ENCODE measurements around the gene ACER1.

Gene ACER1

DNA sequence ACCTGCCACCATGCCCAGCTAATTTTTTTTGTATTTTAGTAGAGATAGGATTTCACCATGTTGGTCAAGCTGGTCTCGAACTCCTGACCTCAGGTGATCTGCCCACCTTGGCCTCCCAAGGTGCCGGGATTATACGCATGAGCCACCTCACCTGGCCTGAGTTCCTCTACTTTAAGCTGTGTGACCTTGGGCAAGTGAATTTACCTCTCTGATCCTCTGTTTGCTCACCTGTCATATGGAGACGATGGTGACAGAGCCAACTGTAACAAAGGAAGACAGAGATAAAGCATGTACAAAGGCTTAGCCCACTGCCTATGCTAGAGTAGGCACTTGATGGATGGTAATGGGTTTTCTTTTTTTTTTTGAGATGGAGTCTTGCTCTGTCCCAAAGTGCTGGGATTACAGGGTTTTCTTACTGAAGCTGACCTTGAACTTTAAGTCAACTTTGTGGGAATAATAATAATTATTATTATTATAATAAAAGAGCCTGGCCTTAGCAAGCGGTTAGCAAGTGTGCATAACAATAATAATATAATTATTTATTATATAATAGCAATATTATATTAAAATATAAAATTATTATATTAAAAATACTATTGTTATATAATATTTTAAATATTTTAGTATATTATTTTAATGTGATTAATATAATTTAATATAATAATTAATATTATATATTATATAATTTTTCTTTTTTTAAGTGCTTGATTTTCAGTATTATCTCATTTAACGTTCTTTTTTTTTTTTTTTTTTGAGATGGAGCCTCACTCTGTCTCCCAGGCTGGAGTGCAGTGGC is 1.3 kb upstream of the ACER1 start:
- DNase-seq: no peak
- Histone ChIP-seq H3K27ac (no peak overlapping the region), H3K36me3 (no peaks in the 10 kb centered on the region), H3K9me3 (no peaks in the 10 kb centered on the region), H3K4me1 (no peaks in the 10 kb centered on the region), H3K4me3 (no peak overlapping the region), H3K27me3 (peaks cover 0 to 21% of the 10 kb centered on the region in 2 donors)
- intact Hi-C loops (cut with DNase I; ENCODE audit: low total_unique reads): no loop called here
- TF ChIP-seq, protein P1, sequence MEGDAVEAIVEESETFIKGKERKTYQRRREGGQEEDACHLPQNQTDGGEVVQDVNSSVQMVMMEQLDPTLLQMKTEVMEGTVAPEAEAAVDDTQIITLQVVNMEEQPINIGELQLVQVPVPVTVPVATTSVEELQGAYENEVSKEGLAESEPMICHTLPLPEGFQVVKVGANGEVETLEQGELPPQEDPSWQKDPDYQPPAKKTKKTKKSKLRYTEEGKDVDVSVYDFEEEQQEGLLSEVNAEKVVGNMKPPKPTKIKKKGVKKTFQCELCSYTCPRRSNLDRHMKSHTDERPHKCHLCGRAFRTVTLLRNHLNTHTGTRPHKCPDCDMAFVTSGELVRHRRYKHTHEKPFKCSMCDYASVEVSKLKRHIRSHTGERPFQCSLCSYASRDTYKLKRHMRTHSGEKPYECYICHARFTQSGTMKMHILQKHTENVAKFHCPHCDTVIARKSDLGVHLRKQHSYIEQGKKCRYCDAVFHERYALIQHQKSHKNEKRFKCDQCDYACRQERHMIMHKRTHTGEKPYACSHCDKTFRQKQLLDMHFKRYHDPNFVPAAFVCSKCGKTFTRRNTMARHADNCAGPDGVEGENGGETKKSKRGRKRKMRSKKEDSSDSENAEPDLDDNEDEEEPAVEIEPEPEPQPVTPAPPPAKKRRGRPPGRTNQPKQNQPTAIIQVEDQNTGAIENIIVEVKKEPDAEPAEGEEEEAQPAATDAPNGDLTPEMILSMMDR (IDR thresholded peaks at IDR 0.05): no peak

DNA sequence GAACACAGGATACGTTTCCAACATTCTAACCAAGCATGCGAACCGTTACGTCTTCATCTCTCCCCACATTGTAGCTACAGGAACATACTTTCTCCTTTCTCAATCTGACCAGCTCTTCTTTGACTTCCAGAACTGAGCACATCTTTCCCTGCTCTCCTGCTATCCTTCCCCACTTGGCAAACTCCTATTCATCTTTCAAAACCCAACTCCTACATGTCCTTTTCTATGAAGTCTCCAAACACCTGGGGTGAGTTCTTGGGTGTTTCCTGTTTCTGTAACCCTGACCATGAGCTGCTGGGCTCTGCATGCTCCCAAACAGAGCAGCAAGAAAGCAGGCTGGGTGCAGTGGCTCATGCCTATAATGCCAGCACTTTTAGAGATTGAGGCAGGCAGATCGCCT is 6.6 kb downstream of the ACER1 start:
- Histone ChIP-seq H3K4me1 (no peaks in the 10 kb centered on the region), H3K36me3 (no peaks in the 10 kb centered on the region), H3K27ac (no peak overlapping the region), H3K27me3 (peaks cover 0 to 22% of the 10 kb centered on the region in 2 donors), H3K4me3 (no peak overlapping the region), H3K9me3 (no peaks in the 10 kb centered on the region)
- intact Hi-C loops (cut with DNase I; ENCODE audit: low total_unique reads): no loop called here
- DNase-seq: no peak
- TF ChIP-seq, protein P1 (IDR thresholded peaks at IDR 0.05): no peak

DNA sequence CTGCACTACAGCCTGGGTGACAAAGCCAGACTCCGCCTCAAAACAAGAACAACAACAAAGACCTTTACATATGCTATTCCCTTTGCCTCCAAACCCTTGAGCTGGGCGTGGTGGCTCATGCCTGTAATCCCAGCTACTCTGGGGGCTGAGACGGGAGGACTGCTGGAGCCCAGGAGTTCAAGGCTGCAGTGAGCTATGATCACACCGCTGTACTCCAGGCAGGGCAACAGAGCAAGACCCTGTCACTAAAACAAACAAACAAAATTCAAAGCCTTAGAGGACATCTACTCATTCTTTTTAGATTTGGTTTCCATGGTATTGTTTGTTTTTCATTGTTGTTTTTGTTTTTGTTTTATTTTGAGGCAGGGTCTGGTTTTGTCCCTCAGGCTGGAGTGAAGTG is 7.8 kb downstream of the ACER1 start:
- no peak overlapping the region for H3K4me3 ChIP-seq
- peaks cover 0 to 32% of the 10 kb centered on the region in 2 donors for H3K27me3 ChIP-seq
- H3K4me1 ChIP-seq: no peaks in the 10 kb centered on the region
- H3K9me3 ChIP-seq: no peaks in the 10 kb centered on the region
- H3K36me3 ChIP-seq: no peaks in the 10 kb centered on the region
- H3K27ac ChIP-seq: no peak overlapping the region
- TF ChIP-seq, protein P1 (IDR thresholded peaks at IDR 0.05): no peak
- intact Hi-C loops (cut with DNase I; ENCODE audit: low total_unique reads): no loop called here
- DNase-seq: no peak

DNA sequence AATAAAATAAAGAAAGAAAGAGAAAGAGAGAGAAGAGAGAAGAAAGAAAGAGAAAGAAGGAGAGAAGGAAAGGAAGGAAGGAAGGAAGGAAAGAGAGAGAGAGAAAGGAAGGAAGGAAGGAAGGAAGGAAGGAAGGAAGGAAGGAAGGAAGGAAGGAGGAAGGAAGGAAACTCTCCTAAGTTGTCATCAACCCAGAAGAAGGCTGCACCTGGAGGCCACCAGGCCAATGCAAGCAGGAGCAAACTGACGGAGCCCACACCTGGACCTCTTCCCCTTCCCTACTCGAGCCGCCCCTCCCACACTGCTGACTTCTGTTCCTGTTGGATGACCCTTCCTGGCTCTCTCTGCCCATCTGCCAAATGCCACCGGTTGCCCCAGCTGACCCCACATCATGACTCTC is 8.7 kb downstream of the ACER1 start:
- no peak overlapping the region for H3K27ac ChIP-seq
- no peaks in the 10 kb centered on the region for H3K9me3 ChIP-seq
- no peaks in the 10 kb centered on the region for H3K36me3 ChIP-seq
- DNase-seq: no peak
- intact Hi-C loops (cut with DNase I; ENCODE audit: low total_unique reads): no loop called here
- TF ChIP-seq, protein P1 (IDR thresholded peaks at IDR 0.05): no peak
- H3K4me1 ChIP-seq: no peaks in the 10 kb centered on the region
- H3K4me3 ChIP-seq: no peak overlapping the region
- H3K27me3 ChIP-seq: peaks cover 0 to 34% of the 10 kb centered on the region in 2 donors

DNA sequence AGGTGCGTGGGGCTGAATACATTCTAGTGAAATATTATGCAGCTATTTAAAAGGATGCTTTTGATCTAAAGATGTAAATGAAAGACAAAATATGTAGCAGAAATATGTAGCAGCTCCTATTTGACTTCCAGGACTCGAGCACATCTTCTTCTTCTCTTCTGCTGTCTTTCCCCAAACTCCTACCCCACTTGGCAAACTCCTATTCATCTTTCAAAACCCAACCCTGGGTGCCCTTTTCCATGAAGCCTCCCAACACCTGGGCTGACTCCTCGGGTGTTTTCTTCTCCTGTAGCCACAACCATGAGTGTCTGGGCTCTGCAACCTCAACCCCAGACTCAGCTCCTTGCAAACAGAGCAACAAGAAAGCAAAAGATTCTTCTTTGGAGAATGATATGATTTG is 11.1 kb downstream of the ACER1 start:
- H3K27me3 ChIP-seq: peaks cover 0 to 40% of the 10 kb centered on the region in 2 donors
- DNase-seq: no peak
- no peaks in the 10 kb centered on the region for H3K4me1 ChIP-seq
- TF ChIP-seq, protein P1 (IDR thresholded peaks at IDR 0.05): no peak
- H3K27ac ChIP-seq: no peak overlapping the region
- intact Hi-C loops (cut with DNase I; ENCODE audit: low total_unique reads): no loop called here
- no peak overlapping the region for H3K4me3 ChIP-seq
- H3K9me3 ChIP-seq: no peaks in the 10 kb centered on the region
- H3K36me3 ChIP-seq: no peaks in the 10 kb centered on the region

All from tibial artery (tissue), 4 donors.